ENCODE results near the gene AGGF1.
"Not testable (repeated sequence)": the region's sequence is repeated elsewhere in the genome, so short reads cannot be mapped to it uniquely, and the experiment has no call there.

AGGF1 gene

DNA sequence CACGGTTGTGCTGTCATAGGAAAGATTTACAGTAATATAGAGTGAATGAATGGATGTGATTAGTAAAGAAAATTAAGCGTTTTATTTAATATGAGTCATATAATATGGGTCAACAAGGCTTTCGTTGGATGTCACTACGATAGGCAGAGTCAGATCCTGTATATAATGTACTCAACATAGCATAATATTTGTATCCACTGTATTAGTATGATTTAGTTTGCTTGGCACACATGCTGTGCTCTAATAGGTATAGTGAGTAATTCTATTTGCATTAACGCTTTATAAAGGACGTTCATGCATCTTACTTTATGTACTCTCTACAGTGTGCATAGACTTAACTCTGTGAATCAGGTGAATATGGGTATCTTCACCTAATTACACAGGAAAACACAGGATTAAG is 35.9 kb upstream of the AGGF1 start:
- no peak for DNase-seq (ENCODE audit: low spot score)
- TF ChIP-seq, protein P1, sequence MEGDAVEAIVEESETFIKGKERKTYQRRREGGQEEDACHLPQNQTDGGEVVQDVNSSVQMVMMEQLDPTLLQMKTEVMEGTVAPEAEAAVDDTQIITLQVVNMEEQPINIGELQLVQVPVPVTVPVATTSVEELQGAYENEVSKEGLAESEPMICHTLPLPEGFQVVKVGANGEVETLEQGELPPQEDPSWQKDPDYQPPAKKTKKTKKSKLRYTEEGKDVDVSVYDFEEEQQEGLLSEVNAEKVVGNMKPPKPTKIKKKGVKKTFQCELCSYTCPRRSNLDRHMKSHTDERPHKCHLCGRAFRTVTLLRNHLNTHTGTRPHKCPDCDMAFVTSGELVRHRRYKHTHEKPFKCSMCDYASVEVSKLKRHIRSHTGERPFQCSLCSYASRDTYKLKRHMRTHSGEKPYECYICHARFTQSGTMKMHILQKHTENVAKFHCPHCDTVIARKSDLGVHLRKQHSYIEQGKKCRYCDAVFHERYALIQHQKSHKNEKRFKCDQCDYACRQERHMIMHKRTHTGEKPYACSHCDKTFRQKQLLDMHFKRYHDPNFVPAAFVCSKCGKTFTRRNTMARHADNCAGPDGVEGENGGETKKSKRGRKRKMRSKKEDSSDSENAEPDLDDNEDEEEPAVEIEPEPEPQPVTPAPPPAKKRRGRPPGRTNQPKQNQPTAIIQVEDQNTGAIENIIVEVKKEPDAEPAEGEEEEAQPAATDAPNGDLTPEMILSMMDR (IDR thresholded peaks at IDR 0.05; ENCODE audit: borderline replicate concordance, control extremely low read depth, extremely low read depth, insufficient read depth, missing control alignments), result no peak
- in situ Hi-C loops (cut with MboI; ENCODE audit: low sequenced_read_pairs, unreplicated experiment), result no loop called here

DNA sequence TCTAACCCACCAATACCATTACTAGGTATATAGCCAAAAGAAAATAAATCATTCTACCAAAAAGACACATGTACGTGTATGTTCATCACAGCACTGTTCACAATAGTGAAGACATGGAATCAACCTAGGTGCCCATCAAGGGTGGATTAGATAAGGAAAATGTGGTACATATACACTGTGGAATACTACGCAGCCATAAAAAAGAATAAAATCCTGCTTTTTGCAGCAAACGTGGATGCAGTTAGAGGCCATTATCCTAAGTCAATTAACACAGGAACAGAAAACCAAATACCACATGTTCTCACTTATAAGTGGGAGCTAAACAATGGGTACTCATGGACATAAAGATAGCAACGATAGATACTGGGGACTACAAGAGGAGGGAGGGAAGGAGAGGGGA is 32.0 kb upstream of the AGGF1 start:
- in situ Hi-C loops (cut with MboI; ENCODE audit: low sequenced_read_pairs, unreplicated experiment), result not testable (repeated sequence)

GRCh38 chr5:76999451-76999850 is 30.8 kb upstream of the AGGF1 start:
- in situ Hi-C loops (cut with MboI; ENCODE audit: low sequenced_read_pairs, unreplicated experiment), result no loop called here
- DNase-seq (ENCODE audit: low spot score), result no peak

More for the DNA sequence above, 32.0 kb upstream of the AGGF1 start:
- DNase-seq (ENCODE audit: low spot score), result not testable (repeated sequence)

DNA sequence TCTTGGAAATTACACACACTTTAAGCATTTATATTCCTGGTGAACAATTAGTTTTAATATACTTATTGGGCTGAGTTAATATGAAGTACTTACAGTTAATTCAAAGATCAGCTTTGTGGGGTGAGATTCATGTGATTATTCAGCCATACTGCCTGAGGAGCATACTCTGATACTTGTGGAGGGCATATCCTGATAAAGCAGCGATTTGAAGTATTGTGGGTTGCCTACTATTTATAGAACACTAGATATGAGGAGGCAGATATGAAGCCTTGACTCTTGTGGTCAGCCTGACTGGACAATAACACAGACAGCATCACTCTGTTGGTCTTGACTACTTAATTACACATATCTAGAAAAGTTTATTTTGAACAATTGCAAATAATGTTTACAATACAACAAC is 27.0 kb upstream of the AGGF1 start:
- DNase-seq (ENCODE audit: low spot score), result no peak
- in situ Hi-C loops (cut with MboI; ENCODE audit: low sequenced_read_pairs, unreplicated experiment), result no loop called here
- TF ChIP-seq, protein P1 (IDR thresholded peaks at IDR 0.05; ENCODE audit: borderline replicate concordance, control extremely low read depth, extremely low read depth, insufficient read depth, missing control alignments), result no peak

More at GRCh38 chr5:76999451-76999850, 30.8 kb upstream of the AGGF1 start:
- TF ChIP-seq, protein P1 (IDR thresholded peaks at IDR 0.05; ENCODE audit: borderline replicate concordance, control extremely low read depth, extremely low read depth, insufficient read depth, missing control alignments), result no peak

DNA sequence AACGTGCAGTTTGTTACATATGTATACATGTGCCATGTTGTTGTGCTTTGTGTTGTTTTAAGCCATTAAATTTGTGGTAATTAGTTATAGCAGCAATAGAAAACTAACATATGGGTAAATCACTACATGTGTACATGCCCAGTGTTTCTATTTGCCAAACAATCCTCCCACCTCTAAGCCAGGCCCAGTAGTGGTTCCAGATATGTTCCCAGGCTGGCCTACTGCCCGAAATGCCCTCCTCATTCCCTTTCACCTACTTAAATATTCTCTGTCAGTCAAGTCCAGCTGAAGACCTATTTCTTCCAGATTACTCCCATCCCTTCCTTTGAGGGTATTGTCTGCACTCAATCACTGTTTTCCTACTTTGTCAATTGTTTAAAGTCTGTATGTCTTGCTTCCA is 24.1 kb upstream of the AGGF1 start:
- in situ Hi-C loops (cut with MboI; ENCODE audit: low sequenced_read_pairs, unreplicated experiment), result no loop called here
- DNase-seq (ENCODE audit: low spot score), result no peak
- TF ChIP-seq, protein P1 (IDR thresholded peaks at IDR 0.05; ENCODE audit: borderline replicate concordance, control extremely low read depth, extremely low read depth, insufficient read depth, missing control alignments), result no peak

DNA sequence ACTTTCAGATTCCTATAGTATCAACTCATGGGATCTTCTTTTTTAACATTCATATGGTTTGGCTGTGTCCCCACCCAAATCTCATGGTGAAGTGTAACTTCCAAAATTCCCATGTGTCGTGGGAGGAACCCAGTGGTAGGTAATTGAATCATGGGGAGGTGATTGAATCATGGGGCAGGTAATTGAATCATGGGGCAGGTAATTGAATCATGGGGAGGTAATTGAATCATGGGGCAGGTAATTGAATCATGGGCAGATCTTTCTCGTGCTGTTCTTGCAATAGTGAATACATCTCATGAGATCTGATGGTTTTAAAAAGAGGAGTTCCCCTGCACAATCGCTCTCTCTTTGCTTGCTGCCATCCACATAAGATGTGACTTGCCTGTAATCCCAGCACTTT is 21.8 kb upstream of the AGGF1 start:
- TF ChIP-seq, protein P1 (IDR thresholded peaks at IDR 0.05; ENCODE audit: borderline replicate concordance, control extremely low read depth, extremely low read depth, insufficient read depth, missing control alignments), result no peak
- in situ Hi-C loops (cut with MboI; ENCODE audit: low sequenced_read_pairs, unreplicated experiment), result no loop called here
- DNase-seq (ENCODE audit: low spot score), result no peak

GRCh38 chr5:77010243-77010642 is 20.0 kb upstream of the AGGF1 start:
- TF ChIP-seq, protein P1 (IDR thresholded peaks at IDR 0.05; ENCODE audit: borderline replicate concordance, control extremely low read depth, extremely low read depth, insufficient read depth, missing control alignments), result no peak
- no peak for DNase-seq (ENCODE audit: low spot score)
- in situ Hi-C loops (cut with MboI; ENCODE audit: low sequenced_read_pairs, unreplicated experiment), result loop anchor here (10.0 kb wide), 1 partner anchor 135 kb away; no protein-coding TSS in a partner anchor
